ENCODE data around the gene KRTAP4-12.
"Not testable (repeated sequence)": the region's sequence is repeated elsewhere in the genome, so short reads cannot be mapped to it uniquely, and the experiment has no call there.

Gene KRTAP4-12

GRCh38 chr17:41111151-41111885, 12.7 kb downstream of the KRTAP4-12 start:
- H3K9me3 ChIP-seq (ENCODE audit: control insufficient read depth, low read length), result peaks cover 10% of the 10 kb centered on the region
- no peaks in the 10 kb centered on the region for H3K36me3 ChIP-seq (ENCODE audit: control insufficient read depth, insufficient read depth, low read length)
- H3K4me3 ChIP-seq (ENCODE audit: insufficient read depth, low read depth, low read length), result no peak overlapping the region
- no peaks in the 10 kb centered on the region for H3K4me1 ChIP-seq (ENCODE audit: control insufficient read depth, insufficient read depth, low read length)
- H3K27ac ChIP-seq (ENCODE audit: insufficient read depth, low read depth, low read length, poor library complexity, severe bottlenecking), result no peak overlapping the region
- H3K27me3 ChIP-seq (ENCODE audit: control insufficient read depth, insufficient read depth, low read length, poor library complexity, severe bottlenecking), result no peaks in the 10 kb centered on the region
- WGBS, 2 experiments, result 80 to 88% methylated on average over 1 of the region's 2 CpGs

DNA sequence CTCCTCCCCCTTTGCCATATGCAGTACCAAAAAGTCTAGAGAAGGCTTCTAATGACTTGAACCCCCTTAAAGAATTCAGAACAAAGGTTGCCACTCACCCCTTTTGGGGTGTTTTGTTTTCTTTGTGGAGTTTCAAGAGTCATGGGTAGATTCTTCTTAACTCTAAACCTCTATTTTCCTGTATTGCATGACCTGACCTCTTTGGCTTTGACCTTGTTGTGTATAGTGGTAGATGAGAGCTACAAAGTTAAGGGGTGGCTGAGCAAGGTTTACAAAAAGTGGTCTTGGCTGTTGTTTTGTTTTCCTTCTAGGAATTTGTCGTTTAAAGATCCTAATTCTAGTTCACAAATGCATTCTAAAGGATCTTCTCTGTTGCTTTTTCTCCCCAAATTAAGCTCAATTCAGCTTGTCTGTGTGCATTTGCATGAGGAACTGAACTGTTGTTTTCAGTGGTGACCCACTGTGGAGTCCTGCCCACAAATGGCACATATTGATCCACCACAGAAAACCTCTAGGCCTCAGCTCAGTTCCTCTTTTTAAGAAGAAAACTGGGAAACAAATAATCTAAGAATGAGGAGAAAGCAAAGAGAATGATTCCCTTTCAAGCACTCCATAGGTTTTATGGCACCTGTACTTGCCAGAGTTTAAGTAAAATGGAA, 15.1 kb downstream of the KRTAP4-12 start:
- H3K36me3 ChIP-seq (ENCODE audit: control insufficient read depth, insufficient read depth, low read length); H3K27ac ChIP-seq (ENCODE audit: insufficient read depth, low read depth, low read length, poor library complexity, severe bottlenecking); H3K27me3 ChIP-seq (ENCODE audit: control insufficient read depth, insufficient read depth, low read length, poor library complexity, severe bottlenecking); H3K4me3 ChIP-seq (ENCODE audit: insufficient read depth, low read depth, low read length); H3K4me1 ChIP-seq (ENCODE audit: control insufficient read depth, insufficient read depth, low read length); H3K9me3 ChIP-seq (ENCODE audit: control insufficient read depth, low read length): not testable (repeated sequence)
- 44 to 71% methylated on average over 1 of the region's 1 CpG for WGBS, 2 experiments

DNA sequence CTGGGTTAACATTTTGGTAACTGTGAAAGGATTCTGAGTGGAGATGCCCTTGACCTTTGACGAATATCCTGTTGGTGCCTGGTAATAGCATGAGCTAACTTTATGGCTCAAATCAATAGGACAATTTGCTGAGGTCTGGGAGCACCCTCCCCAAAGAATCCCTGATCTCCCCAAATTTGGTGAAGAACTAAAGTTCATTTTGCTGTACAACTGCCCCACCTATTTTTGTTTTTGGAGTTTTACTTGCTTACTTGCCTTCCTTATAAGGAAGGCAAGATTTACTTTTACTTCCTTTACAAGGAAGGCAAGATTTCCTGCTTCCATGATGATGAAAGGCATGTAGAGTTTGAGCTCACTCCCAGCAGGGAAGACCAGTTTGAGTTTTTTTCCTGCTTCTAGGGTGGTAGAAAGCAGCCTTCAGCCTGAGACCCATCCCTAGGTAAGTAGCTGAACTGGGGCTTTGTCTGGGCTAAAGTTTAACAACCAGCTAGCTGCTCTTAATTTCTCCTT, 16.0 kb downstream of the KRTAP4-12 start:
- H3K36me3 ChIP-seq (ENCODE audit: control insufficient read depth, insufficient read depth, low read length), result no peaks in the 10 kb centered on the region
- 83 to 93% methylated on average over 1 of the region's 1 CpG for WGBS, 2 experiments
- peaks cover 10% of the 10 kb centered on the region for H3K9me3 ChIP-seq (ENCODE audit: control insufficient read depth, low read length)
- no peaks in the 10 kb centered on the region for H3K27me3 ChIP-seq (ENCODE audit: control insufficient read depth, insufficient read depth, low read length, poor library complexity, severe bottlenecking)
- no peak overlapping the region for H3K4me3 ChIP-seq (ENCODE audit: insufficient read depth, low read depth, low read length)
- no peak overlapping the region for H3K27ac ChIP-seq (ENCODE audit: insufficient read depth, low read depth, low read length, poor library complexity, severe bottlenecking)
- no peaks in the 10 kb centered on the region for H3K4me1 ChIP-seq (ENCODE audit: control insufficient read depth, insufficient read depth, low read length)

- not testable (repeated sequence) for H3K27me3 ChIP-seq (ENCODE audit: control insufficient read depth, insufficient read depth, low read length, poor library complexity, severe bottlenecking); H3K36me3 ChIP-seq (ENCODE audit: control insufficient read depth, insufficient read depth, low read length); H3K4me1 ChIP-seq (ENCODE audit: control insufficient read depth, insufficient read depth, low read length); H3K4me3 ChIP-seq (ENCODE audit: insufficient read depth, low read depth, low read length); H3K27ac ChIP-seq (ENCODE audit: insufficient read depth, low read depth, low read length, poor library complexity, severe bottlenecking); H3K9me3 ChIP-seq (ENCODE audit: control insufficient read depth, low read length)
- WGBS, 2 experiments, result 78 to 82% methylated on average over 10 of the region's 10 CpGs
Measured at GRCh38 chr17:41105347-41105746, 18.6 kb downstream of the KRTAP4-12 start, which contains the start of gene KRTAP4-9. Gene KRTAP4-9 (plus strand): TSS chr17:41105389. CDS start chr17:41105389, 0 bp downstream.

GRCh38 chr17:41104386-41105038, 19.5 kb downstream of the KRTAP4-12 start:
- H3K27me3 ChIP-seq (ENCODE audit: control insufficient read depth, insufficient read depth, low read length, poor library complexity, severe bottlenecking); H3K27ac ChIP-seq (ENCODE audit: insufficient read depth, low read depth, low read length, poor library complexity, severe bottlenecking); H3K4me3 ChIP-seq (ENCODE audit: insufficient read depth, low read depth, low read length); H3K4me1 ChIP-seq (ENCODE audit: control insufficient read depth, insufficient read depth, low read length); H3K36me3 ChIP-seq (ENCODE audit: control insufficient read depth, insufficient read depth, low read length); H3K9me3 ChIP-seq (ENCODE audit: control insufficient read depth, low read length): not testable (repeated sequence)
- 84 to 87% methylated on average over 2 of the region's 2 CpGs for WGBS, 2 experiments

DNA sequence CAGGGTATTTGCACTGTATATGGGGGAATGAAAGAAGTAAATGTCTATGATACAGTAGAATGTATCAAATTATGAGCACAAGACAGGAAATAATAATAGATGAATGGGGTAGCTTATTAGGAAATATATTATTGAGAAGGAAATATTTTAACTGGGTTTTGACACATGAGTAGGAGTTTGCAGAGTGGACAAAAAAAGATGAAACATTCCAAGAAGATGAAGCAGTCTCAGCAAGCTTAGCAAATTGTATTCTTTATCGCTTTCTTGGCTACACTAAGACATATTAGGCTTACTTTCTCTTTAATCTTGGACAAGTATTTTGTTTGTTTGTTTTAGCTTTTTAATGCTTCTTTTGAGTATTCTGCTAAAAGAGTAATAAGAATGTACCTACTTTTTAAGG, 20.1 kb downstream of the KRTAP4-12 start:
- H3K36me3 ChIP-seq (ENCODE audit: control insufficient read depth, insufficient read depth, low read length), result no peaks in the 10 kb centered on the region
- H3K9me3 ChIP-seq (ENCODE audit: control insufficient read depth, low read length), result no peaks in the 10 kb centered on the region
- WGBS, 2 experiments, result 91 to 100% methylated on average over 1 of the region's 1 CpG
- H3K4me1 ChIP-seq (ENCODE audit: control insufficient read depth, insufficient read depth, low read length), result no peaks in the 10 kb centered on the region
- no peak overlapping the region for H3K27ac ChIP-seq (ENCODE audit: insufficient read depth, low read depth, low read length, poor library complexity, severe bottlenecking)
- no peak overlapping the region for H3K4me3 ChIP-seq (ENCODE audit: insufficient read depth, low read depth, low read length)
- no peaks in the 10 kb centered on the region for H3K27me3 ChIP-seq (ENCODE audit: control insufficient read depth, insufficient read depth, low read length, poor library complexity, severe bottlenecking)

DNA sequence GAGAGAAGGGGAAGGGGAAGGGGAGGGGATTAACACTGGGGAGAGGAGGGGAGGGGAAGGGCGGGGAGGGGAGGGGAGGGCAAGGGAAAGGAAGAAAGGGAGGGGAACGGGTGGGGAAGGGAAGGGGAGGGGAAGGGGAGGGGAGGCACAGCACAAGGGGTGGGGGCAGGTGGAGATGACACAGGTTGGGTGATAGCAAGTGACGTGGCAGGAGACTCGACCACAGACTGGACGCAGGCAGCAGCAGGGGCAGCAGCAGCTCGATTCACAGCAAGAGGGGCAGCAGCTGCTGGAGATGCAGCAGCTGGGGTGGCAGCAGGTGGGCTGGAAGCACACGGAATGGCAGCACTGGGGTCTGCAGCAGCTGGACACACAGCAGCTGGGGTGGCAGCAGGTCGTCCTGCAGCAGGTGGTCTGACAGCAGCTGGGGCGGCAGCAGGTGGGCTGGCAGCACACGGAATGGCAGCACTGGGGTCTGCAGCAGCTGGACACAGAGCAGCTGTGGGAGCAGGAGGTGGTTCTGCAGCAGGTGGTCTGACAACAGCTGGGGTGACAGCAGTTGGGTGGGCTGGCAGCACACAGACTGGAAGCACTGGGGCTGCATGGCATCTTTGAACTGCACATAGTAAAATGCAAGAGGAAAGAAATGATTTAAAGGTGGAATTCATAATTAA, 22.3 kb downstream of the KRTAP4-12 start, which contains the start of gene KRTAP4-16:
Gene KRTAP4-16, minus strand, starts transcription at position 624 of the 674 bp plus-strand sequence. Its CDS starts 0 bp downstream, at position 624.
- H3K27ac ChIP-seq (ENCODE audit: insufficient read depth, low read depth, low read length, poor library complexity, severe bottlenecking), result no peak within 1 kb of the TSS
- H3K9me3 ChIP-seq (ENCODE audit: control insufficient read depth, low read length), result no peaks in the 10 kb centered on the region
- 61 to 63% methylated on average over 9 to 10 of the region's 10 CpGs for WGBS, 2 experiments
- no peaks in the 10 kb centered on the region for H3K27me3 ChIP-seq (ENCODE audit: control insufficient read depth, insufficient read depth, low read length, poor library complexity, severe bottlenecking)
- no peak within 1 kb of the TSS for H3K4me3 ChIP-seq (ENCODE audit: insufficient read depth, low read depth, low read length)
- H3K4me1 ChIP-seq (ENCODE audit: control insufficient read depth, insufficient read depth, low read length), result no peaks in the 10 kb centered on the region
- no peaks in the 10 kb centered on the region for H3K36me3 ChIP-seq (ENCODE audit: control insufficient read depth, insufficient read depth, low read length)

DNA sequence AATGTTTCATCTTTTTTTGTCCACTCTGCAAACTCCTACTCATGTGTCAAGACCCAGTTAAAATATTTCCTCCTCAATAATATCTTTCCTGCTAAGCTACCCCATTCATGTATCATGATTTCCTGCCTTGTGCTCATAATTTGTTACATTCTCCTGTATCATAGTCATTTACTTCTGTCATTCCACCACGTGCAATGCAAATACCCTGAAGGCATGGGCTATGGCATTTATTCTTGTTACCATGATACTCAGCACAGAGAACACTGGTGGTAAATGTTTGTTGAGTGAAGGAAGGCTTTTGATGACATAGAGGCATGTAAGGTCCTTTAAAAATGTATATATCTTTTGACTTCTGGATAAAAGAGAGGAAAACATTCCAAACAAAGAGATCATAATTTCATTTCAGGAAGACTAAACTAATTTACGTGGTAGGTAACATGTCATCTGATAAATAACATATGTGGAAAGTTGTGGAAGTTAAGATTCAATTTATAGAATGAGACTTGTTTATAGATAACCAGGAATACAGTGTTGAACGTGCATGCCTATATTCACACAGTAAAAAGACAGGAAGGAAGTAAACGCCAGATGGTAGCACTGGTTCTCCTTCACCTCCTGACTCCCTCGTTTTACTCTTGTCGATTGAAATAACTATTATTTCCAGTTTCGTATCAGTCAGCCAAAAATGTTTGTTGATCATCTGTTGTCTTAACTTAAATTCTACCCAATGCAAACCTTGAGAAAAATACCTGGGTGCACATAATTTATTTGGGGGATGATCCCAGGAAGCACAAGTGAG, 24.1 kb downstream of the KRTAP4-12 start:
- not testable (repeated sequence) for H3K9me3 ChIP-seq (ENCODE audit: control insufficient read depth, low read length); H3K27me3 ChIP-seq (ENCODE audit: control insufficient read depth, insufficient read depth, low read length, poor library complexity, severe bottlenecking); H3K4me1 ChIP-seq (ENCODE audit: control insufficient read depth, insufficient read depth, low read length); H3K4me3 ChIP-seq (ENCODE audit: insufficient read depth, low read depth, low read length); H3K27ac ChIP-seq (ENCODE audit: insufficient read depth, low read depth, low read length, poor library complexity, severe bottlenecking); H3K36me3 ChIP-seq (ENCODE audit: control insufficient read depth, insufficient read depth, low read length)
- 94 to 95% methylated on average over 7 of the region's 7 CpGs for WGBS, 2 experiments

DNA sequence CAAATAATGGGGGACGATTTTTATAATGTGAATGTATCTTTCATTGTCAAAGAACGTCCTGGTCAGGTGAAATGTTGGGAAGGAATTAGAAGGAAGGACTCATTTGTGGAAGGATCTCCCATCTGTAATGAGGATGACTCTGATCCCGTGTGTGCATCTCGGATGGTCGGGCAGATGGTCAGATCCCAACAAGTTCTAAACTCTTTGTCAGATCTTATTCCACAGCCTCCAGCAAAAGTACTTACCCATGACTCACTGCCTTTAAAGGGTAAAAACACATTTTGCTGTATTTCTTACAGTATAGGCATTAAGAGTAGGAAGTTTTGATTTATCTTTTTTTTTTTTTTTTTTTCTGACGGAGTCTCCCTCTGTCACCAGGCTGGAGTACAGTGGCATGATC, 25.5 kb downstream of the KRTAP4-12 start:
- 93 to 94% methylated on average over 6 of the region's 6 CpGs for WGBS, 2 experiments
- Histone ChIP-seq H3K36me3 (ENCODE audit: control insufficient read depth, insufficient read depth, low read length) (peaks cover 2% of the 10 kb centered on the region), H3K27ac (ENCODE audit: insufficient read depth, low read depth, low read length, poor library complexity, severe bottlenecking) (no peak overlapping the region), H3K4me3 (ENCODE audit: insufficient read depth, low read depth, low read length) (no peak overlapping the region), H3K9me3 (ENCODE audit: control insufficient read depth, low read length) (no peaks in the 10 kb centered on the region), H3K27me3 (ENCODE audit: control insufficient read depth, insufficient read depth, low read length, poor library complexity, severe bottlenecking) (no peaks in the 10 kb centered on the region), H3K4me1 (ENCODE audit: control insufficient read depth, insufficient read depth, low read length) (no peaks in the 10 kb centered on the region)
